HG02678 (cell line): ENCODE measurements around the gene ERCC2.

ENCODE experiments used
- ATAC-seq: cut with Tn5 transposase; IDR thresholded peaks from one replicate; pipeline ENCODE4 v1.9.1; 2021; ENCODE audit warnings: mild to moderate bottlenecking, moderate library complexity; ENCODE audit not compliant: unreplicated experiment

The ERCC2 gene

GRCh38 chr19:45305421-45305820, 65.0 kb downstream of the ERCC2 start:
- no peak for ATAC-seq

- no peak for ATAC-seq
These were observed 65.4 kb downstream of the ERCC2 start for GRCh38 chr19:45305007-45305406.

GRCh38 chr19:45304141-45304926, 66.0 kb downstream of the ERCC2 start:
- no peak for ATAC-seq

- ATAC-seq = no peak
These were observed 66.9 kb downstream of the ERCC2 start for GRCh38 chr19:45303269-45304060.

- no peak for ATAC-seq
These were observed 68.0 kb downstream of the ERCC2 start for GRCh38 chr19:45302416-45302815.
